GM19043 (cell line): Measurements from ENCODE around the gene URB1.
"Not testable (repeated sequence)": the region's sequence is repeated elsewhere in the genome, so short reads cannot be mapped to it uniquely, and the experiment has no call there.

Experiments
- ATAC-seq: cut with Tn5 transposase; IDR thresholded peaks from one replicate; pipeline ENCODE4 v1.9.1; 2021; ENCODE audit warnings: low read depth; ENCODE audit not compliant: unreplicated experiment

URB1 gene

GRCh38 chr21:32299695-32300094, 93.1 kb downstream of the URB1 start:
- no peak for ATAC-seq

DNA sequence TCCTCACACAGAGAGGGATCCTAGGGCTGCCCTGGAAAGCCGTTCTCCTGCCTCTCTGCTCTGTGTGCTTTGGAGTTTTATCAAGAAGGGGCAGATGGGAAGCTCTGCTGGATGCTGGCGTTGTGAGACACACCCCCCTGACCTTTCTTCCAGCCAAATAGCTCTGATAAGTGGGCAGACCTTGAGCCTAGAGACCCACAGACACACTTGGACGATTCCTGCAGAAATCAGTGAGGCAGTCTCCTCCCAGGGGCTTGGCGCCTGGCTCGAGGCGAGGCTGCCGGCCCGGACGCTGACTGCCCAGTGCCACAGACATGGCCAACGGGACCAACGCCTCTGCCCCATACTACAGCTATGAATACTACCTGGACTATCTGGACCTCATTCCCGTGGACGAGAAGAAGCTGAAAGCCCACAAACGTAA, 94.1 kb downstream of the URB1 start, which contains the start of gene MRAP:
MRAP (plus strand) TSS at position 198 of the 424 bp plus-strand sequence; CDS start at position 315, 117 bp downstream.
- no peak for ATAC-seq

GRCh38 chr21:32298148-32298559, 94.7 kb downstream of the URB1 start:
- ATAC-seq = no peak

GRCh38 chr21:32297449-32297848, 95.4 kb downstream of the URB1 start:
- ATAC-seq = no peak

DNA sequence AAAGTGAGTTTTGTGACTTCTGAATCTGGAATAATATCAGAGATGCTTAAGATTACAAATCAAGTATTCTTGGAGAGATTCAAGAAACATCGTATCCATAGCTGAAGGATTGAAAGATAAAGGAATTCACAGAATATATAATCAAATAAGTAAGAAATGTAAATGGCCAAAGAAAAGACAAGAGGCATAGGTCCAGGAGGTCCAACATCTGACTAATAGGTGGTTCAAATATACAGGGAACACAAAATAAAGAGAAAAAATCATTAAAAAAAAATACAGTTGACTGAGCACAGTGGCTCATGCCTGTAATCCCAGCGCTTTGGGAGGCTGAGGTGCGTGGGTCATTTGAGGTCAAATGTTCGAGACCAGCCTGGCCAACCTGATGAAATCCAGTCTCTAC, 107.3 kb downstream of the URB1 start:
- ATAC-seq = no peak

DNA sequence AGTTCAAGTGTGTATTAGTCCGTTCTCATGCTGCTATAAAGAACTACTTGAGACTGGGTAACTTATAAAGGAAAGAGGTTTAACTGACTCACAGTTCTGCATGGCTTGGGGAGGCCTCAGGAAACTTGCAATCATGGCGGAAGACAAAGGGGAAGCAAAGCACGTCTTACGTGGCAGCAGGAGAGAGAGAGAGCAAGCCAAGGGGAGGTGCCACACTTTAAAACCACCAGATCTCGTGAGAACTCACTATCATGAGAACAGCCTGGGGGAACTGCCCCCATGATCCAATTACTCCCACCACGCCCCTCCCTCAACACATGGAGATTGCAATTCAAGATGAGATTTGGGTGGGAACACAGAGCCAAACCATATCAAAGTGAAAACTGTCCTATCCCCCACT, 109.8 kb downstream of the URB1 start:
- ATAC-seq = no peak

DNA sequence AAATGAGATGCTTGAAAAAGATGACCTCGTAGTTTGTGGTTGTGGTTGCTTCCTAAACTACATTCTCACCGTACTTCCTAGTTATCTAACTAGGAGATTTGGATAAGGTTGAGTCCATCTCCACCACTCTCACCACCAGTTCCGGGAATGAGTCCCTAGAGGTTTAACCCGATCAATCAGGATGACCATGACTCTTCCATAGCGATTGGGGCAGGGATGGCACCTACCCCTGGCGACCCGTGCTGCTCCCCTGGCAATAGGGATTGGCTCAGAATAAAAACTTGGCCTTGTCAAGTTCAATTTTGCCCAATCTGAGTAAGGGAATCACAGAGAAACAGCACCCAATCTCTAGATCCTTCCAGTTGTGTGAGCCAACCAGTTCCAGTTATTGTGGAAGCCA, 111.3 kb downstream of the URB1 start:
- ATAC-seq = no peak

GRCh38 chr21:32279377-32279680, 113.5 kb downstream of the URB1 start:
- no peak for ATAC-seq

DNA sequence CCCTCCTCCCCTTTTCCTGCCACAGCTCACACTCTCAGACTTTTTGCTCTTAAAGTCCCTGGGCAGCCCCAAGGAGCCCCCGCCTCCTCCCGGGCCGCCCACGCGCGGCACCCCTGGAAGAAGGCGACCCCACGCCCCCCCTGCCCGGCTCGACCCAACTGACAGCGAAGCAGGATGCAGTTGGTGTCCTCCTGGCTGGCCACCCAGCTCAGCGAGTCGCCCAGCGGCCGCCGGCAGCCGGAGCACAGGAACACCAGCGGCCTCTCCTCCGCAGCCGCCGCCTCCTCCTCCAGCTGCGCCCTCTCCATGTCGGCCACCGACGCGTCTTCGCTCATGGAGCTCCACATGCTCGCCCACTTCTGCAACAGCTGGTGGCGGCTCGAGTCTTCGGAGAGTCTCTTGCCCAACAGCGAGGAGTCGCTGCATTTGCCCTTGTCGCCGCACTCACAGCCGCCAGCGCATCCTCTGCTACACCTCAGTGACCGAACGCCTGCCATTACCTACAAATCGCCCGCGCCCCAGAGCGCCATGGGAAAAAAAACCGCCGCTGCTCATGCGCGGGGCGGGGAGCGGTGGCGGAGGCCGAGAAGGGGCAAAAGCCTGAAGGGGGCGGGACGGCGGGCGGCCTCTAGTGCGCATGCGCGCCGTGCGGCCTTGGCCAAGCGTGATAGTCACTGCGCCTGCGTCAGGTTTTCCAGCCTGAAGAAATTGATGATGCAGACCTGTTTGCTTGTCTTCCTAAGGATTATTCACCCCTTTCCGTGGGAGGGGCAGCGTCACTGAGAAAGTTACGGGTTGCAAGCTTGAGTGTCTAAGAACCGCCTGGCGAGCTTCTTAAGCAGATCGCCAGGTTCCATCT, 114.1 kb downstream of the URB1 start, which contains the start of gene MIS18A:
MIS18A (minus strand) TSS at position 532 of the 859 bp plus-strand sequence; CDS start at position 497, 35 bp downstream.
- ATAC-seq = peak; percentile 92

DNA sequence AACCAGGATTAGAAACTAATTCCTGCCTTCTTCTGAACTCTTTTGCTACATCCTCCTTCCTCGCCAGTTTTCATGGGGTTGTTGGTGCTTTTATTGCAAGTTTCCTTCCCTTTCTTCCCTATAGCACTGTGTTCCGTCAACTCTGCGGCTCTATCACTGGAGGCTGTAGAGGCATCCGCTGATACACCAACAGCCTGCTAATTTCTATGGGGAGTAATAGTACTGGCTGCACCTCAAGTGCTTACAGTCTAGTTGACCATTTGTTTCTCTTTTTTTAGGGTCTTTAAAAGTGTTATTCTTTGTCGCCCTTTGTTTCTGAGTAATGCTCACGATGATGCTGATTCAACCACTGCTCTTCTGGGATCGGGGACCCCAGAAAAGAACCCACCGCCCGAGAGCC, 114.7 kb downstream of the URB1 start:
- ATAC-seq = no peak

GRCh38 chr21:32276671-32277070, 116.1 kb downstream of the URB1 start:
- no peak for ATAC-seq

- ATAC-seq = no peak
Measured at GRCh38 chr21:32270748-32271147, 122.1 kb downstream of the URB1 start.

- not testable (repeated sequence) for ATAC-seq
Measured at GRCh38 chr21:32265321-32265720, 127.5 kb downstream of the URB1 start.

- no peak for ATAC-seq
Measured at GRCh38 chr21:32261929-32262328, 130.9 kb downstream of the URB1 start.
